Caki2 (cell line): ENCODE data around the gene TBC1D19. TPM values are rescaled to one million over a fixed set of nuclear protein-coding genes. Genes with fewer than 3 reads are reported as not detected.
A peak's percentile ranks its signal among the peaks of the same experiment; 100 is the strongest.
"Not testable (repeated sequence)": the region's sequence is repeated elsewhere in the genome, so short reads cannot be mapped to it uniquely, and the experiment has no call there.

ENCODE experiments used
- DNase-seq: peaks from one replicate; pipeline ENCODE4 v3.0.0-alpha.2; 2015; ENCODE audit warnings: low read depth
- in situ Hi-C: cut with HindIII; loops from 2 replicates; pipeline ENCODE4 v1.10.0; 2016; ENCODE audit warnings: low sequenced_read_pairs, low pct_unique_long_range_greater_than_20kb, mixed read lengths
- total RNA-seq: library from RNA; depleted of rRNA; stranded (reverse); fragments of >200 nt; shearing (Covaris generic); gene quantifications from 2 replicates; pipeline ENCODE4 v1.2.3, GENCODE V29; 2014; ENCODE audit warnings: low replicate concordance

TBC1D19 gene
- total RNA-seq, 1 experiment from 2014 or later: 47.4 TPM

DNA sequence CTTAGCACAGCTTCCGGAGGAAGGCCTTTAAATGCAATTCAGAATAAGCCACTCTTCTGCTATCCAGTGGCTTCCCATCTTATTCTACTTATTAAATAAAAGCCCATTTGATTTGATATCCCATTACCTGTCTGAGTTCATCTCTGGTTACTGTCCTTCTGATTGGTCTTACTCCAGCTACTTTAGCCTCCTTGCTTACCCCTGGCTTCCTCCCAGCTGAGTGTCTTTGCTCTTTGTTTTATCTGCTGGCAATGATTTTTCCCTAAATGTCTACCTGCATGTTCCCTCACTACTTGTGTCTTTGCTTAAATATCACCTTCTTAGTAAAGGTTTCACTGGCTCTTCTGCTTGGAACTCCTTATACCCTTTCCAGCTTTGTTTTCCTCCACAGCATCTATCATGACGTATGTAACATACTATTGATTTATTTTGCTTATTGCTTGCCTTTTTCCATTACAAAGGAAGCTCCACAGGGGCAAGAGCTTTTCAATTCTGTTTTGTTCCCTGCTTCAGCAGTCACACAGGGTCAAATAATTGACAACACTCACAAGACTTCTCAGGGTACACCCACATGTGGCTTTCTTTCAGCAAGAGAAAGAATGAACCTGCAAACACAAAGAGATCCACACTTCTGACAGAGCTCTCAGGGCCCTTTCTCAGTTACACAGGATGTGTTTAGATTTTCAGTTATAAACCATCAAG lies 63.8 kb downstream of the TBC1D19 start:
- in situ Hi-C loops: no loop called here
- DNase-seq: no peak

- in situ Hi-C loops: no loop called here
Observed at GRCh38 chr4:26648260-26648659, 64.4 kb downstream of the TBC1D19 start.

GRCh38 chr4:26660261-26660660 lies 76.4 kb downstream of the TBC1D19 start:
- in situ Hi-C loops: no loop called here
- no peak for DNase-seq

More at GRCh38 chr4:26648260-26648659, 64.4 kb downstream of the TBC1D19 start:
- no peak for DNase-seq

- in situ Hi-C loops: no loop called here
- DNase-seq: no peak
Observed at GRCh38 chr4:26663888-26664287, 80.0 kb downstream of the TBC1D19 start.

GRCh38 chr4:26670903-26671537 lies 87.1 kb downstream of the TBC1D19 start:
- in situ Hi-C loops: no loop called here
- no peak for DNase-seq

- in situ Hi-C loops, DNase-seq: not testable (repeated sequence)
Observed at GRCh38 chr4:26679040-26679695, 95.3 kb downstream of the TBC1D19 start.

DNA sequence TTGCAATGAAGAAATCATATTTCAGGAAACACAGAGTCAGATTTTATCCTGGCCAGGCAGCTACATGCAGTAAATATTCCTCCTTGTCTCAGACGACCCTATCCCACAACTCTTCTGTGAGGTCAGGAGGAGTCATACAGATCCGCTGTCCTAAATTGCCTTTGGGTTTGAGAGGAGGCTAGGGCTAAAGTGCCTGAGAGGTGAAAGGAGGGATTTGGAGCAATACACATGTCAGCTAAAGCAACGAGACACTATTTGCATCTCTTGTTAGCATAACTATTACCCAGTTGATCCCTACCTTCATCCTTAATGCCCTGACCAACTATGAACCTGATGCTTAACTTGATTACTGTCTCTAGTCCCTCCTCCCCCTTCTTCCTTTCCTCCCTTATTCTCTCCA lies 98.6 kb downstream of the TBC1D19 start:
- no peak for DNase-seq

DNA sequence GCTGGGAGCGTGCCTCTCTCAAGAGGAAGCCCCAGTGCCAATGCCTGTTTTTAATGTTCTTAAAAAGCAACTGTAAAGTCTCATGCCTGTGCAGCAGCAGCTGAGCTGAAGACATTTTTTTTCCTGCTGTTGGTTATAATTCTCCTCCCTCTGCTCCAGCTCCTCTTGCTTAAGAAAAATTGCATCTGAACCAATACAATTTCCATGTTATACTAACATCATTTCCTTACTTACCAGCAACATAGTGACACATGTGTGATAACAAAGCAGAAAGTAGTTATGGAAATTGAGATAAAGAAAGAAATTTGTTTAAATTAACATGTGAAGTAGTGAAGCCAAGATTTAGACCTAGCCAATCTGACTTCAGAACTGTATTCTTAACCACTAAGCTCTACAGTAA lies 101.4 kb downstream of the TBC1D19 start:
- no peak for DNase-seq
- in situ Hi-C loops: no loop called here

More for the DNA sequence above, 98.6 kb downstream of the TBC1D19 start:
- in situ Hi-C loops: no loop called here

DNA sequence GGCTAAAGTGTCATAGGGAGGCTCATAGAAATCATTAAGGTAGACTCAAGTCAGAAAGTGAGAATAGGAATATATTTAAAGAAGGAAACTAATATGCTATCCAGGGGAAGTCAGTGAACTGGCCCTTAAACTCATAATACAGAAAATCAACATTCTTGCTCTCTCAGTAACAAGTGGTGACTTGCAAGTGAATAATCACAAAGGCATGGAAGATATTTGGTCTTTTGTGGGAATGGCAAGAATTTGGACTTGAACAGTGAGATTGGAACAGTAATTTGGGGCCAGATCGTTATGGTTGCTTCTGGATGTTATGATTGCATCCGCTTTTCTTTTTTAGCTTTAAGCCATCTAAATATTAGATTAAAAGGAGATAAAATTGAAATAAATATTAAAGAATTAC lies 103.8 kb downstream of the TBC1D19 start:
- in situ Hi-C loops: no loop called here
- peak; percentile 3 for DNase-seq

DNA sequence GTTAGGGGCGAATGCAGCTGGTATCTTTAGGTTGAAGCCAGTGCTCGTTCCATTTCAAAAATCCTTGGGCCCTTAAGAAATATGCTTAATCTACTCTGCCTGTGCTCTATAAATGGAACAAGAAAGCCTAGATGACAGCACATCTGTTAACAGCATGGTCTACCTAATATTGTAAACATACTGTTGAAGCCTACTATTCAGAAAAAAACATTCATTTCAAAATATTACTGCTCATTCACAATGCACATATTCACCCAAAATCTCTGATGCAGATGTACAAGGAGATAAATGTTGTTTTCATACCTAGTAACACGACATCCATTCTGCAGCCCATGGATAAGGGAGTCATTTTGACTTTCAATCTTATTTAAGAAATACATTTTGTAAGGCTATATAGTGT lies 106.6 kb downstream of the TBC1D19 start:
- in situ Hi-C loops: no loop called here
- no peak for DNase-seq

DNA sequence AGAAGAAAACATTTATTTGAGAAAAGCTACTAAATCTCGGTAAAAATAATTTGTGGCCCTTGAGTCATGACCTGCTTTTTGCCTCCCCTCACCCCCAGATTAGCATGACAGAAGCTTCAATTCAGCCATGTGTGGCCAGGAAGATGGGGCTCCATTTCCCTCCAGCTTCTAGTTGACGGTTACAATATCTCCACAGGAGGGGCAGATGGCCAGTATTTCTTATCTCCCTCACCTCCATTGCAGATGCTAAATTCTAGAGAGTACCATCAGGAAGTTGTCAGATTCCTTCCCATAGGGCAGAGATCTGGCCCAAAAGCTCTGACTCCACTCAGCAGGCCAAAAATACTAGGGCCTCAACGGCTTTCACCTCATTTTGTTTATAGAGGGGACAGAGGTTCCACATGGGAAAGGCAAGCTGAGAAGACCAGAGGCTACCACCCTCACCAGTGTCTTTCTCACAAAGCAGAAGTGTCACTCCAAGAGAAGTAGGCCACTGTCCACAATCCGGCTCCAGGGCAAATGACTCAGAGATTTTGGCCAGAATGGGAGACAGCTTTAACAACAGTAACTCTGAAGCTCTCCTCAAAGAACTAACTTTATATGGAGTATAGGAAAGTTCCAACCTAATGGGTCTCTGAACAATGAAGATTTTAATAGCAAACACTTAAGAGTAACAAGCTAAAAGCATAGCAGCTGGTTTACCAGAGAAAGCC lies 108.3 kb downstream of the TBC1D19 start:
- DNase-seq: no peak
- in situ Hi-C loops: no loop called here

DNA sequence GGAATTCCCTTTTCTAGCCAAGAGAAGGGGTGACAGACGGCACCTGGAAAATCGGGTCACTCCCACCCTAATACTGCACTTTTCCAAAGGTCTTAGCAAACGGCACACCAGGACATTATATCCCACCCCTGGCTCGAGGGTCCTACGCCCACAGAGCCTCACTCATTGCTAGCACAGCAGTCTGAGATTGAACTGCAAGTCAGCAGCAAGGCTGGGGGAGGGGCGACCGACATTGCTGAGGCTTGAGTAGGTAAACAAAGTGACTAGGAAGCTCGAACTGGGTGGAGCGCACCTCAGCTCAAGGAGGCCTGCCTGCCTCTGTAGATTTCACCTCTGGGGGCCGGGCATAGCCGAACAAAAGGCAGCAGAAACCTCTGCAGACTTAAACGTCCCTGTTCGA lies 110.2 kb downstream of the TBC1D19 start:
- in situ Hi-C loops, DNase-seq: not testable (repeated sequence)

- in situ Hi-C loops: loop anchor here (25.0 kb wide), 1 partner anchor 263 kb away; no protein-coding TSS in a partner anchor
- no peak for DNase-seq
Observed at GRCh38 chr4:26700110-26700509, 116.2 kb downstream of the TBC1D19 start.

- DNase-seq: no peak
- in situ Hi-C loops: loop anchor here (25.0 kb wide), 1 partner anchor 264 kb away; no protein-coding TSS in a partner anchor
Observed at GRCh38 chr4:26701095-26701494, 117.2 kb downstream of the TBC1D19 start.

- in situ Hi-C loops: loop anchor here (25.0 kb wide), 1 partner anchor 265 kb away; no protein-coding TSS in a partner anchor
- no peak for DNase-seq
Observed at GRCh38 chr4:26701786-26702227, 117.9 kb downstream of the TBC1D19 start.

DNA sequence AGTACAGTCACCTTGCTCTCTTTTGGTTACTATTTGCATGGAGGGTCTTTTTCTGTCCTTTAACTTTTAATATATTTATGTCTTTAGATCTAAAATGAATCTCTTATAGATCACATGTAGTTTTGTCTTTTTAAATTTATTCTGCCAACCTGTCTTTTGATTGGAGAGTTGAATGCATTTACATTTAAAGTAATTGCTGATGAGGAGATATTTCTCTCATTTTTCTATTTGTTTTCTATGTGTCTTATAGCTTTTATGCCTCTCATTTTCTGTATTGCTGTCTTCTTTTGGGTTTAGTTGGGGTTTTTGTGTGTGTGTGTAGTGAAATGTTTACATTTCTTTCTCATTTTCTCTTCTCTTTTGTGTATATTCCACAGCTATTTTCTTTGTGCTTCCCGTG lies 123.5 kb downstream of the TBC1D19 start:
- in situ Hi-C loops: loop anchor here (25.0 kb wide), 1 partner anchor 270 kb away; no protein-coding TSS in a partner anchor
- no peak for DNase-seq

DNA sequence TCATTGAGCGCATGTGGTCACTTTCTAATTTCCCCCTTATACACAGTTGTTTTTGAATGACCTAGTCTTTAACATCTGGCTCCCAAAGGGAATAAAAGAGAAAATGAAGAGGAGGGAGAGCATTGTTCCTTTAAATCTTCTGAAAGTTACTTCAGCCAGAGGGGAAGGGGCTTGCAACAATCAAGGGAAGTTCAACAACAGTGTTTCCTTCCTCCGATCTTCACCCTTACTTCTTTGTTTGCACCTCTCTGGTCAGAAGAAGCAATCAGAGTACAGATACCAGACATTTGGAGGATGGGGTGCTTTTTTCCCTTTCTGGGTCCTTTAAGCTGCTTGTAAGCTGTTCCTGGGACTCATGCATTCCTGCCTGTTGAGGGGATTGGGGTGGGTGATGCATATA lies 125.4 kb downstream of the TBC1D19 start:
- in situ Hi-C loops: loop anchor here (25.0 kb wide), 1 partner anchor 272 kb away; no protein-coding TSS in a partner anchor
- DNase-seq: no peak

DNA sequence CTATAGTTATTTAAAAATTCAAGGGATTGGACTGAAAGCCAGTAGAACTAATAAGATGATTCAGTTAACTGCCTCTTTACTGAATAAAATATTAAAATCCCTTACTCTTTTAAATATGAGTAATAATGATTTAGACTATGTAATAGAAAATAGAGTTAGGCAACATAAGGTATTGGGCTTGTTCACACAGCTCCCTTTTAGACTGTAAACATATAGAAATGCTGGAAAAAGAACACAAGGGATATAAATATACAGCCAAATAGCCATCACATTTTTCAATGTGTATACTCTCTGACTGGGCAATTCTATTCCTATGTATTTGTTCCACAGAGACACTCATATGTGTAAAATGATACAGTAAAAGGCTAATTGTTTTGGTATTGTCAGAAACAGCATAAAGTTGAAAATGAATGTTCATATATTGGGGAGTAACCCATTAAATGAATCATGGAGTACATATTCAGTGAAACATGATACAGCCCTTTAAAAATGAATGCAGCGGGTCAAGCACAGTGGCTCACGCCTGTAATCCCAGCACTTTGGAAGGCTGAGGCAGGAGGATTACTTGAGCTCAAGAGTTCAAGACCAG lies 129.8 kb downstream of the TBC1D19 start:
- in situ Hi-C loops: loop anchor here (25.0 kb wide), 1 partner anchor 276 kb away; no protein-coding TSS in a partner anchor
- no peak for DNase-seq
